ENCODE measurements around the gene WWOX. TPM values are rescaled to one million over a fixed set of nuclear protein-coding genes. Genes with fewer than 3 reads are reported as not detected.

Gene WWOX
- total RNA-seq, 1 donor = 24.2 TPM

DNA sequence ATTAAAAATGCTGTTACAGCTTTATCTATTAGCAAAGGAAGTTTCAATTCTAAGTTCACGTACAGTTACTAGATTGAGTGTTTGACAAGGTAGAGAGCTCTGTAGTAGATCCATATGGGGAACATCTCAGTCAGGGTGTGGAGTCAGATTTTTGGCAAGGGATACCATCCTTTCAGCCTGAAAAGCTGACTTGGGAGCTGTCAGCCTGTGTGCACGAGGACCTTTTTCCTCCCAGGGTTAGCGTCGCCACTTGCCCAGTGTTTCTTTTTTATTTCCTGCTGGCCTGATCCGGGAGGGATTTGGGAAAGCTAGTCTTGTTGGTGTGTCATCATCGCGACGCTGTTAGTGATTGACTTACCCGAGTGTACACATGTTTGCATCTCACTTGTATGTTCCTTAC is 29.5 kb downstream of the WWOX start:
- TF ChIP-seq, protein P1, sequence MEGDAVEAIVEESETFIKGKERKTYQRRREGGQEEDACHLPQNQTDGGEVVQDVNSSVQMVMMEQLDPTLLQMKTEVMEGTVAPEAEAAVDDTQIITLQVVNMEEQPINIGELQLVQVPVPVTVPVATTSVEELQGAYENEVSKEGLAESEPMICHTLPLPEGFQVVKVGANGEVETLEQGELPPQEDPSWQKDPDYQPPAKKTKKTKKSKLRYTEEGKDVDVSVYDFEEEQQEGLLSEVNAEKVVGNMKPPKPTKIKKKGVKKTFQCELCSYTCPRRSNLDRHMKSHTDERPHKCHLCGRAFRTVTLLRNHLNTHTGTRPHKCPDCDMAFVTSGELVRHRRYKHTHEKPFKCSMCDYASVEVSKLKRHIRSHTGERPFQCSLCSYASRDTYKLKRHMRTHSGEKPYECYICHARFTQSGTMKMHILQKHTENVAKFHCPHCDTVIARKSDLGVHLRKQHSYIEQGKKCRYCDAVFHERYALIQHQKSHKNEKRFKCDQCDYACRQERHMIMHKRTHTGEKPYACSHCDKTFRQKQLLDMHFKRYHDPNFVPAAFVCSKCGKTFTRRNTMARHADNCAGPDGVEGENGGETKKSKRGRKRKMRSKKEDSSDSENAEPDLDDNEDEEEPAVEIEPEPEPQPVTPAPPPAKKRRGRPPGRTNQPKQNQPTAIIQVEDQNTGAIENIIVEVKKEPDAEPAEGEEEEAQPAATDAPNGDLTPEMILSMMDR (IDR thresholded peaks at IDR 0.05; ENCODE audit: insufficient read depth, low read length) = no peak
- peak; percentile 12 for DNase-seq (ENCODE audit: low read depth)
- H3K4me3 ChIP-seq (ENCODE audit: low read depth, low read length) = no peak overlapping the region

DNA sequence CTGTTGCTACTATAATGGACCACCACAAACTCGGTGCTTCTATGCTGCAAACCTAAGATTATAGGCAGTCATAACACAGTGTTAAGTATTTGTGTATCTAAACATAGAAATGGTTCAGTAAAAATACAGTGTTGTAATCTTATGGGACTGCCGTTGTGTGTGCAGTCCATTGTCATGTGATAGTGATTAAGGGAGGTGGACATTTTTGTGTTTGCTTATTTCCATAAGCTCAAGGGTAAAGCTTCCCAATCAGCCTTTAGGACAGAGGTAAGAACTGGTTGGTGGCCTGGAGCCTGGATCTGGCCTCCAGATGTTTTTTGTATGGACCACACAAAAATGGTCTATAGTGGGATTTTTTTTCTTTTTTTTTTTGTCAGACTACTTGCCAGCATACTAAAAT is 29.9 kb downstream of the WWOX start:
- TF ChIP-seq, protein P1 (IDR thresholded peaks at IDR 0.05; ENCODE audit: insufficient read depth, low read length) = no peak
- no peak overlapping the region for H3K4me3 ChIP-seq (ENCODE audit: low read depth, low read length)
- DNase-seq (ENCODE audit: low read depth) = no peak

DNA sequence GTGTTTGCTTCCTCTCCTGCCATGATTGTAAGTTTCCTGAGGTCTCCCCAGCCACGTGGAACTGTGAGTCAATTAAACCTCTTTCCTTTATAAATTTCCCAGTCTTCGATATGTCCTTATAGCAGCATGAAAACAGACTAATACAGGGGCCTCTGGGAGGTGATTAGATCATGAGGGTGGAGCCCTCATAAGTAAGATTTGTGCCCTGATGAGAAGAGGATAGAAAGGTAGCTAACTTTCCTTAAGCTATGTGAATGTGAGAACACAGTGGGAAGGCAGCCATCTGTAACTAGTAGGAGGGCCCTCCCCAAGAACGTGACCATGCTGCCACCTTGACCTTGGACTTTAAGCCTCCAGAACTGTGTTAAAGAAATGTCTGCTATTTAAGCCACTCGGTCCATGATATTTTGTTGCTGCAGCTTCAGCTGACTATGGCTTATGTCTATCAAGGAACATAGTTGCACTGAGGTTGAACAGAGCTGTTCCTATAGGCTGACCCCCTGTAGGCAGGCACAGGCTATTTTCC is 30.7 kb downstream of the WWOX start:
- TF ChIP-seq, protein P1 (IDR thresholded peaks at IDR 0.05; ENCODE audit: insufficient read depth, low read length) = no peak
- H3K4me3 ChIP-seq (ENCODE audit: low read depth, low read length) = no peak overlapping the region
- DNase-seq (ENCODE audit: low read depth) = no peak

DNA sequence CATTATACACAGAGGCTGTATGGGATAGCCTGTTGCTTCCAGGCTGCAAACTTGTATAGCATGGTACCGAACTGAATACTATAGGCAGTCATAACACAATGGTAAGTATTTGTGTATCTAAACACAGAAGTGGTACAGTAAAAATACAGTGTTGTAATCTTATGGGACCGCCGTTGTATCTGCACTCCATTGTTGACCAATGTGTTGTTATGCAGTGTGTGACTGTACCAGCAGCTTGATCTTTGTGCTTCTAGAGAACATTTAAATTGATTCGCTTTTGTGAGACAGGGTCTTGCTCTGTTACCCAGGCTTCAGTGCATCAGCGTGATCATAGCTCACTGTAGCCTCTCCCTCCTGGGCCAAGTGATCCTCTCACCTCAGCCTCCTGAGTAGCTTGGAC is 31.5 kb downstream of the WWOX start:
- no peak overlapping the region for H3K4me3 ChIP-seq (ENCODE audit: low read depth, low read length)
- TF ChIP-seq, protein P1 (IDR thresholded peaks at IDR 0.05; ENCODE audit: insufficient read depth, low read length) = no peak
- DNase-seq (ENCODE audit: low read depth) = no peak

DNA sequence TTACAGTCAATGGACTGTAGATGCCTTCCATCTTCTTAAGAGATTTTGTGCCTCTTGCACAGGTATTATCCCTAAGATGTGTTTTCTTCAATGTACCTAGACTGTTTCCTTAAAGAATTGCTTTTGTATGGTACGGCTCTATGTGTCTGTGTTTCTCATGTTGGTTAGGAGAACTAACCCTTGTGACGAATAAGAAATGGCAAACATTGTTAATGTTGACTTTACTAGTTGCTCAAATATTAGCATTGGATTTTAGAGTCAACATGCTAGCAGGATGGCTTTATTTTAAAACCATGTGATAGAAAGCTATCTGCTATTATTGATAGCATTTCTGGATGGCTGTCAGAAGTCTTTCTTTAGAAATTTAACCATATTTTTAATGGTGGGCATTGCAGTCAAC is 34.5 kb downstream of the WWOX start:
- H3K4me3 ChIP-seq (ENCODE audit: low read depth, low read length) = no peak overlapping the region
- no peak for DNase-seq (ENCODE audit: low read depth)
- TF ChIP-seq, protein P1 (IDR thresholded peaks at IDR 0.05; ENCODE audit: insufficient read depth, low read length) = no peak

DNA sequence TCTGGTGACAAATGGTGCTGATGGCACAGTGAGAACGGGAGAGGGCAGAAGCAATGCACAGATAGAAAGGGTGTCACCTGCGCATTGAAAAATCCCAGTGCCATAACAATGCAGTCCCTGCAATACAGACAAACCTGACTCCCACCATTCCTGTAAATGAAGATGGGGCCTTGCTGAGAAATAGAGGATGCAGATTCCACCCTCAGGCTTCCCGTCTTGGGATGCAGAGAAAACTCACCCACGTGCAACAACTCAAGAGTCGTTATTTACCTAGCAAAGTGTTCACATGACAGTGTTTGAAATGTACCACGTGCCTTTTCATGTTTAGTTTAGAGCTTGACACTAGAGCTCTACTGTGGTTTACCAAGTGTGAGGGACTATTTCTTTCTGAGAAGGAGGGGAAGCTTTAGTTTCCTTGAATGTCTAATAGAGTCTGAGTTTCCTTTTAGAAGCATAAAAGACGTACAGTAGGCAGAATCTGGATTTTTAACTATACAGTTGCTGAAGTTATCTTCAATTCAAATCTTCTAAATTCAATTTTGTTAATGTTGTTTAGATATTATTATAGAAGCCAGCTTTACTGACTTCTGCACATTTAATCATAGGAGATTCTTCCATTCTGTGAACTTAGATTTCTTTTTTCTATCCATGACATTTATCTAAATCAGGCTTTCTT is 35.6 kb downstream of the WWOX start:
- no peak overlapping the region for H3K4me3 ChIP-seq (ENCODE audit: low read depth, low read length)
- TF ChIP-seq, protein P1 (IDR thresholded peaks at IDR 0.05; ENCODE audit: insufficient read depth, low read length) = no peak
- no peak for DNase-seq (ENCODE audit: low read depth)

DNA sequence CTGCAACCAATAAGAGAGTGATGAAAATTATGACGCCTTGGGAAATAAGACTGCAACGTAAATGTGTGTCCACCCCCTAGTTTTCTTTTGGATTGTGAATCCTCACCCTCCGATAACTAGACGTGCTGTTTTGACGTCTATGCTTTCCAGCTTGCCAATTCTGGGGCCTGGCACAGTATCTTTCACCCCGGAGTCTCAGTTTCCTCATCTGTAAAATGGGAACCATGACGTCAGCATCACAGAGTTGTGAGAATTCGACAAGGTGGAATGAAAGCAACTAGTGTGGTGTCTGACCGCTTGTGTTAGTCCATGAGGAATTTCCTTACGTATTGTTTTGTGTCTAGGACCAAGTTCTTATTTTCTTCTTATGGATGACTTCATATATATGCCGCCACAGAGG is 37.7 kb downstream of the WWOX start:
- no peak for DNase-seq (ENCODE audit: low read depth)
- TF ChIP-seq, protein P1 (IDR thresholded peaks at IDR 0.05; ENCODE audit: insufficient read depth, low read length) = no peak
- no peak overlapping the region for H3K4me3 ChIP-seq (ENCODE audit: low read depth, low read length)
